HG03442 (cell line): ENCODE data around the gene SORCS2.

Experiments used
- ATAC-seq: cut with Tn5 transposase; IDR thresholded peaks from one replicate; pipeline ENCODE4 v1.9.1; 2021; ENCODE audit warnings: mild to moderate bottlenecking, moderate library complexity; ENCODE audit not compliant: unreplicated experiment

SORCS2 gene

DNA sequence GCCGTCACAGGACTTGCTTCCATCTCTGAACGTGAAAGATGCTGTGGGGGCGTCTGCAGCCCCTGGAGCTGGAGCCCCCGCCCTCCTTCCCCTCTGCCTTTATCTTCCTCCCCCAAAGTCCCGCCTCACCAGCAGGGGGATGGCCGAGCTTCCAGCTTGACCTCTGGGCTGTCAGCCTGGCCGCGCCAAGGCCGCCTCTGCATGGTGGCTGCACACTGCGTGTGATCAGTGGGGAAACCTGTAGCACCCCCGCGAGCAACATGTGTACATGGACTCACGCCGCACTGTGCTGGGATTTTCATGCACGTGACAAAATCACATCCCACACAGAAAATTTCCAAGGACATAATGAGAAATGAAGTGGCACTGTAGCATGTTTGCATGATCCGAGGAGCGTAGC is 268.9 kb downstream of the SORCS2 start:
- ATAC-seq: no peak

DNA sequence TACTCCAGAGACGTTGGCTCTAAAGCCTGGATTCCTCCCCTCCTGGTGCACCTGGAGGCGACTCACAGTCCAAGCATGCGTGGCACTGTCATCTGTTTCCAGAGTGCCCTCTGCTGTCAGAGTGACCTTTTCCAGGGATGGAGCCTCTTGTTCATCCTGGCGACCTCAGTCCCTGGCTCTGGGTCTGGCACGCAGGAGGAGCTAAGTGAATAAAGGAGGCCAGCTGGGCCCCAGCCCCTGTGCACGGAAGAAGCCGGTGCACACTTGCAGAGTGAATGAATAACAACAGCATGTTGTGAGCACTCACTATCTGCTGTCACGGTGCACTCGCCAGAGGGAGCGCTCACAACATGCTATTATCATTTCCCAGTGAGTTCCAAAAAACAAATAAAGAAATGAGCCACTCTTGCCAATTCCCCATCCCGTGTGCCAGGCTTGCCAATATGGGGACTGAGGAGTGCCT is 270.2 kb downstream of the SORCS2 start:
- ATAC-seq: no peak

DNA sequence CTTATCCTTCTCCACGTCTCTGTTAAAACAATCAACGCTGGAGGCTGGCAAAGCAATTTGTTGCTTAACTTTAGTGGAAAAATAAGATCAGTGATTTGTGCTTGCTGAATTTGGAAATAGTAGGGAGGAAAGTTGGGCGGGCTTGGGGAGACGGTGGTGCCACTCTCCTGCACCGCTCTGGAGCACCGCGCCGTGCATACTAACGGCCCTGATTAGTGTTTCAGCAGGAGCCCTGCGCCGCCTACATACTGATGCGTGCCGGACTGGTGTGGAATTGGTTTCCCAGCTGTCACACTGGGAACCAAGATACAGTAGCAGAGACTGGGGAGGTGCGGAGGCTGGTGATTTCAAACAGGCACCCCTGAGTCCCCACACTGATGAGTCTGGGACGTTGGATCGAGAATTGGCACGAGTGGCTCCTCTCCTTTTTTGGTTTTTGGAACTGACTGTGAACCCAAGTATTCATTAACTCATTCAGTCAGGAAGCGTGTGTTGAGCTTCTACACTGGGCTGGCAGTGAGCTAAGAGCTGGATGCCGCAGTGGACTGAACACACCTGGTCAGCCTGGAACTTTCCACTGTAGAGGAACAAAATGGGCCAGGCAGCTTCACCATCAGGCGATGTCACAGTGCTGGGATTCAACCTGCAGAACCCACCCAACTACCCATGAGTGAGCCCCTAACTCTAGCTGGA is 271.4 kb downstream of the SORCS2 start:
- no peak for ATAC-seq

DNA sequence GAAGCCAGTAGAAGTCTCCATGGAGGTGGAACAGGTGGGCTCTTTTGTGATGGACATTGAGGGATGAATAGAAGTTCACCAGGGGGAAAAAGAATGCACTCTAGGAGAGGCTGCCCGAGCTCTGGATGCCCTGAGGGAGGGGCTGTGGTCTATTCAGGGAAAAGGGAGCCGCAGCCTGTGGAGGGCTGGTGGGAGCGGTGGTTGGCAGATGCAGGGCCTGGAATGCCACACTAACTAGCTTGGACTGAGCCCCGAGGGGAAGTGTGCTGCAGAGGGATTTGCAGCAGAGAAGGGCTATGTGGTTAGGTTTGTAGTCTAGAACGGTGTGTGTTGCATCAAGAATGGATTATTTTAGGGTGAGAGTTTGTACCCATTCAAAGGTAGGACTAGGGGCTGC is 271.9 kb downstream of the SORCS2 start:
- no peak for ATAC-seq

DNA sequence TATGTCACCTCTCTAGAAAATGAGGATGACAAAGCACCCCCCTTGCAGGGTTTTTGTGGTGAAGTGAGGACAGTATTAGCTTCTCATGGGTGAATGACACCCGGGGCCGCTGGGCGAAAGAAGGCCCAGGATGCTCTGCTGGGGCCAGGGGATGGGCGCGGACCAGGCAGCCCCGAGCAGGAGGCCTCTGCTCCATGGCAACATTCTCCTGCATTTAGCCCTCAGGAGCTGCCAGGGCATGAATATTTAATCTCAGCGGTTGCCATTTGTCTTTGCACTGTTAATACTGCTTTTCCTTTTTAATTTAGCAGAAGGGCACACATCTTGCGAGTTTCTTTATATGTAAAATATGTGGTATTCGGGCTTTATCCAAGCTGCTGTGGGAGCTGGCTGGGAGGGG is 272.7 kb downstream of the SORCS2 start:
- no peak for ATAC-seq

DNA sequence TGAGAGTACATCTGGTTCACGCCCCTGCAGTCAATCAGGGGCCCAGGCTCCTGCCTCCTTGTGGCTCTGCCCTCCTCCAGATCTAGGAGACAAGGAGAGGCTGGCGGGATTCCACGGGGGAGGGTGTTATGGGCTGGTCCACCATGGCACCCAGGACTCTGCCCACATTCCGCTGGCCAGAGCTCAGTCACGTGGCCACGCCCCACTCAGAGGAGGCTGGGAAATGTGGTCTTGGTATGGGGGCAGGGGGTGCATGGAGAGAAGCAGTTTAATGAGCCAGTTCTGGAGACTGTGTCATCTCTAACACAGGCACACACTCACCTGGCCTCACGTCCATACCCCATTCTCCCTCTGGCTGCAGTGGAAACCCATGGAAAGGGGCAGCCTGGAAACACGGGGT is 273.9 kb downstream of the SORCS2 start:
- no peak for ATAC-seq

DNA sequence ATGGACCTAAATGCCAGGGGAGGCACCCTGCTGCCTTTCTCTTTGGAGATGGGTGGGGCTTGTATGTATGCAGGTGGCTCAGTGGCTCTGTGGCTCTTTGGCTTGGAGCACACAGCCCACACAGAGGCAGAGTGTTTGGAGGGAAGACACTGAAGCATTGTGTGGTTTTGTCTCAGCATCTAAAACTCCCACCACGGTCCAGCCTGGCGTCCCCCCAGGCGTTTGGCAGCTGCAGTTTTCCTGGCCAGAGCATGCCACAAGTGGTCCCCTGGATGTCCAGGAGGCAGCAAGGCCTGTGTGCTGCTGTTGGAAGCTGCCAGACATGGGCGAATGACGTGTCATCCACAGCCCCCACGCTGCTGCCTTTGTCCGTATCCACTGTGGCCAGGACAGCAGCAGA is 274.6 kb downstream of the SORCS2 start:
- ATAC-seq: no peak

DNA sequence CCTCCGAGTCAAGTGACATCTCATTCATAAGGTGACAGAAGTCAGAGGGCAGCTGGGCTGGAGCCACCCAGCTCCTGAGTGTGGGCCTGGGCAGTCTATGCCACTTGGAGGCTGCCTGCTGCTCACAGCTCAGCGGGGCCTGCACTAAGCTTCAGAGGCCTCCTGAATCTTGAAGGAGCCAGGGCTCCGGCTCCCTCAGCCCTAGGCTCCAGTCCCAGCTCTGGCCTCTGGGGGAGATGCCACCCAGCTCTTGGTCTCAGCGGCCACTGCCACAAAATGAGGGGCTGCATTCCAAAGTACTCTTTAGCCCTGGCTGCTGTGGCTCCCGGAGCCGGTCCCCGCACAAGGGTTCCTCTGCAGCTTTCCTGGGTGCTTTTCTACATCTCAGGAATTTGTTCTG is 275.1 kb downstream of the SORCS2 start:
- ATAC-seq: no peak

DNA sequence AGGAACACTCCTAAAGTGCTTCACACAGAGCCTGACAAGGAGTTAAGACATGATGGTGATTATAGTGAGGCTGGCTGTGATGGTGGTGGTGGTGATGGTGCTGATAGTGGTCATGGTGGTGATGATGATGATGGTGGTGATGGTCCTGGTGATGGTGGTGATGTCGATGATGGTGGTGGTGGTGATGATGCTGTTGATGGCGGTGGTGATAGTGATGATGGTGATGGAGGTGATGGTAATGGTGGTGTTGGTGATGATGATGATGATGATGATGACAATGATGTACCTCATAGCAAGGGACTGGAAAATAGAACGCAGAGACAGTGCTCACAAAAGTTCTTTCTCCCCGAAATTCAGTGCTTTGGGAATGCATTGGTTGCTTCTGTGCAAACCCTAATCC is 276.7 kb downstream of the SORCS2 start:
- ATAC-seq: no peak

DNA sequence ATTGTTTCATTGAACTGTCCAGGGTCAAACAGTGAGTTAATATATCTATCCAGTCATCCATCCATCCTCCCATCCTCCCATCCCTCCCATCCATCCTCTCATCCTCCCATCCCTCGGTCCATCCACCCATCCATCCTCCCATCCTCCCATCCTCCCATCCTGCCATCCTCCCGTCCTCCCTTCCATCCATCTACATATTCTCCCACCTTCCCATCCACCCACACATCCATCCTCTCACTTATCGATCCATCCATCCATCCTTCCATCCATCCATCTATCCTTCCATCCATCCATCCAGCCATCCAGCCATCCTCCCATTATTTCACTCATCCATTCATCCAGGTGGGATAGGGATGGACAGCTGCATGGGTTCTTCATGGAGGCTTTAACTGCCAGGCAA is 277.8 kb downstream of the SORCS2 start:
- no peak for ATAC-seq

DNA sequence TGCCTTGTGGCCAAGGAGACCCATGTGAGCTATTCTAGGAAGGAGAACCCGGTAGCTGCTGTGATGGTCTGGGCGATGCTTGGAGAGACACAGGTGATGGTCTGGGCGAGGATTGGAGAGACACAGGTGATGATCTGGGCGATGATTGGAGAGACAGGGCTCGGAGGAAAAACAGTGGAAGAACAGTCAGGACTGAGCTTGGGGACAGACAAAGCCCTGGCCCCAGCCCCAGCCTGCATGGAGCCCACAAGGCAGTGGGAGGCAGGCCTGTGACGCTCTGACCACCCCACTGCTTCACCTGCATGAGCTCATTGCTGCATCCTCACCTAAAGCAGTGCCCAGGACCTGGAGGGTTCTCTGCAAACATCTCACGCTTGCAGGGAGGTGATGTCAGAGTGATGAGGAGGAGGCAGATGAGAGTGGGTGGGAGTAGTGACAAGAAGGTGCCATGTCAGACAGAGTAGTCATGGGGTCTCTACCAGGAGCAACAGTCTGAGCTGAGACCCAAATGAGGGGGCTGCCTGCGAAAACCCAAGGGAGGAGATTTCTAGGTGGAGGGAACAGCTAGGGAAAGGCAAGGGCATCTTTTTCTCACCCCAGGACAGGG is 278.3 kb downstream of the SORCS2 start:
- no peak for ATAC-seq

DNA sequence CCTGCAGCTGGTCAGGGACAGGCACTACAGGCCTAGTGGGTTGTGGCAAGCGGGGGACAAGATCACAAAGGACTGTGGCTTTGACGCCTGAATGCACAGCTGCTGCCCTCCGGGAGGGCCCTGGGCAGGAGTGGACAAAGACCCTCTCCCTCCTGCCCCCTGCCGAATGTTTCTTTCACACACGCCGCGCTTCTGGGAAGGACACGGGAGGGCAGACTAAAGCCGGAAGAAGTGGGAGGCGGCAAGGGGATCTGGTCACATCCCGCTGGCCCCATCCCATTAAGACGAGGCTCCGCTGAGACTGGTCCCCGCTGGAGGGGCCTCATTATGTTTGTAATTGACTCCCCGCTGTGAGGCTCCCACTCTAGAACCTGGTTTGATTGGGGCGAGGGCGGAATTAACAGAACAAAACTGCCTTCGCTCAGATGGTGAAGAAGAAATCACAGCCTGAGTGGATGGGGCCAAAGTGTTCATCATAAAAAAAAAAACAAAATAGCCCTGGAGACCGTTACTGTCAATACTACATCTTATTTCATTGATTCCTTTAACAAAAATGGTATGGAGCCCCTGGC is 280.2 kb downstream of the SORCS2 start:
- no peak for ATAC-seq

DNA sequence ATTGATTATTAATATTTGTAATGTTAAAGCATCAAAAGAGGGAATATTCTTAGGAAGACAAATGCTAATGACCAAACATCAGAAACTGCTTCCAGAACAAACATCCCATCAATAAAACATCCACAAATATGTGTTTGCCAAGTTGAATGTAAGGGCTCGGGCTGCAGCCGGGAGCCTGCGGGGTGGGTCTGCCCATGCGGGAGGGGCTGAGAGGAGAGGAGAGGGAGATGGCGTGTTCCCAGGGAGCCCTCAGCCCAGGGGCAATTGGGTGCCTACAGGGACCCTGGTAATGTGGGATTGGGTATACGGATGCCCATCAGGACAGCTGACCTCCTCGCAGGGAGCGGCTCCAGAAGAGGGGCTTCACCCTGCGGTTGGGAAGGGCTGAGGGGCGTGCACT is 280.7 kb downstream of the SORCS2 start:
- ATAC-seq: no peak

DNA sequence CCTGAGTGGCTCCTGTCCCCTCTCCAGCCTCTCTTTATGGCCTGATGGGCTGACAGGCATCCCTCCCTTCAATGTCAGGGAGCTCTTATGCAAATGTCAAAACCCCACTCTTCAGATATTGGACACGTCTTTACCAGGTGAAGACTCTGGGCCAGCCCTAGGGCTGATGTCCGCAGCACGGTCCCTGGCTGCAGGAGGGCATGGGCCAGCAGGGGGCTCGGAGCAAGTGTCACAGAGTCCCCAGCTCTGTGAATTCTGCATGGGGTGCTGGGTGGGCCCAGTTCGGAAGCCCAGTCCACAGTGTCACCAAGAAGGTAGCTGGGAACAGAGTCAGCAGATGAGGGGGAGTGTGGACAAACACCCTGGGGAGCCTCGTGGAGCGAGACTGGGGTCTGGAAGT is 282.0 kb downstream of the SORCS2 start:
- ATAC-seq: no peak

DNA sequence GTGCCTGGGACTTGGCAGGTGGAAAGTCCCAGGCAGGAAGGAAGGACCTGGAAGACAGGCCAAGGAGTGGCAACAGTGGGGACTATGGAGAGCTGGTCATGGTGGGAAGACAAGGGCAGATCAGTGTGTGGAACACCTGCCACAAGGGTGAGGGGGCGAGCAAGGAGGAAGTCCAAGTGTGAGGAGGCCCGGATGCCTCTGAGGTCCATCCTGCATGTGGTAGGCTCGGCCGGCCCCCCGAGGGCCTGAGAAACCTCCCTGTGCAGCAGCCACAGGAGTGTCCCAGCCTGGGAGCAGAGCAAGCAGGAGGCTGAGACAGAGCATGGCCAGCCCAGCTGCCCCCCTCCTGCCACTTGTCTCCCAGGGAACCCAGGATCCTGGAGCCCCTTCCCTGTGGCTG is 282.9 kb downstream of the SORCS2 start:
- no peak for ATAC-seq

DNA sequence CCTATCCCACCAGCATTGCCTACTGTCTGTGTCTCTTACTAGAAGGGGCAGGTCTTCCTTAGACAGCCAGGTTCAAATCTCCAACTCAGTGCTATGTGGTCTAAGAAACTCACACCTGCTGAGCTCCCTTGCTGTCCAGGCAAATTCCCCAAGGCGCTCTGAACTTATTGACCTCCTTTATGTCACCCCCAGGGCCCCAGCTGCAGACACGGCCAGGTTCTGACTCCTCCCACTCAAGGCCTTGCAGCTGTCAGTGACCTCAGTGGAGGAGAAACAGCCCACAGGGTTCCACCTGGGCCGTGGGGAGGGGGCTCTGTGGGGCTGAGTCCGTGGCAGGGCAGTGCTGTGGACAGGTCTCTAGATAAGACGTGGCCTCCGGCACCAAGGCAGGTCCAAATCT is 284.5 kb downstream of the SORCS2 start:
- ATAC-seq: no peak

DNA sequence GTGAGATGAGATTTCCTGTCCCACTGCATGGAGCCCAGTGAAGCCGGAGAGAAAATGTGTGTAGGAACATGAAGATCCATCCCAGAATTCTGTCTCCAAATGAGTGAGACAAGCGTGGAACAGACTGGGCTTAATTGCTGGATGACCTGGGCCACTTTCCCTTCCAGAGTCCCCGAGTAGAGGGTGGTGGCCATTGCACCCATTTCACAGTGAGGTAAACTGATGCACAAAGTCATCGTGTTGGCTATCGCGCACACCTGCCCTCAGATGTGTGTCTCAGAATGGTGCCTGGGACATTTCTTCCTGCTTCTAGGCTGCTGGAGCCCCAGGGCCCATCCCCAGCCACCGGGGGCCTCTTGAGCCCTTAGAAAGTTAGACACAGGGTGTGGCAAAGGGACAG is 285.4 kb downstream of the SORCS2 start:
- ATAC-seq: no peak

DNA sequence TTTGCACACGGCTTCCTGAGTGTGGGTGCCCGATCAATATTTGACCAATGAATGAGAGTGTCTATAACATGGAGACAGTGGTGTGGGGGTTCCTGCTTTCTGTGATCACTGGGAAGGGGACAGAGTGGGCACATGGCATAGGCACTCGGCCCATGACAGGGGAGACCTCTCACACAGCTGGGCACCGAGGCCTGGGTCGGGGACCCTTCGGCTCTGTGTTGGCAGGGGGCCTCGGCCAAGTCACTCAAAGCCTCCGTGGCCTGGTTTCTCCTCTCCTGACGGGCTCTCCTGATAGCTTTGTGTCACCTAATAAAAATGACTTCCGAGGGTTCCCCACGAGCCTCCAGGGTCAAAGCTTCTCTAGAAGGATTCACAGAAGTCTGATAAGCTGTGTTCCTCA is 286.3 kb downstream of the SORCS2 start:
- ATAC-seq: no peak

DNA sequence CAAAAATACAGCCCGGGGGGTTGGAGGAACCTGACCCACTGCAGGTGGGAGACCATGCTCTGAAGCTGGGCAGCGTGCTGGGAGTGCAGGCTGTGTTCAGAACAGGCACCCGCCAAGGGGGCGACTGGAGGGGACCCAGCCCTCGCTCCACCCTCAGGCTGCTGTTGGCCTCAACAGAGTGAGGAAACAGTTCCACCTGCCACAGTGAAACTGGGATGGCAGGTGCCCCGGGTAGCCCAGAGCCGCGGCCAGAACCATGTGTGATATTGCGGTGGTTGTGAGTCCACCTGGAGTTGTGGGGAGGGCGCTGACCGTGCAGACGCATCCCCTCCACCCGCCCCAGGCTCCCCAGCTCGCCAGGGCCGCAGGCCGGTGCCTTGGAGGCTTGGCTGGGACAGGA is 288.1 kb downstream of the SORCS2 start:
- no peak for ATAC-seq

DNA sequence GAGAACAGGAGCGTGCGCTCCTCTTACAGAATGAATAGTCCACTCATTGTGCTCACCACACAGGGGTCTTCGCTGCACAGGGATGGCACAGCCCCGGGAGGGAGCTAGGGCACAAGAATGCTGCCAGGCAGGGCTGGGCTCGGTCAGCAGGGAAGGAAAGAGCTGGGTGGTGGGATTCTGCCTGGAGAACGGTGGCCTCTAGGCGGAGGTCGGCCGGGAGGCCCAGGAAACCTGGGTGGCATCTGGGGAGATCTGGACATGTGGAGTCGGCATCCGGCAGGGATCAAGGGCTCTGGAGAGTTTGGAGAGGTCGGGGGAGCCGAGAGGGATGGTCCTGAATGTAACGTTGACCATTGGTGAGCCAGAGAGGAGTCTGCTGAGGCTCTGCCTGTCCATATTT is 288.9 kb downstream of the SORCS2 start:
- ATAC-seq: no peak

DNA sequence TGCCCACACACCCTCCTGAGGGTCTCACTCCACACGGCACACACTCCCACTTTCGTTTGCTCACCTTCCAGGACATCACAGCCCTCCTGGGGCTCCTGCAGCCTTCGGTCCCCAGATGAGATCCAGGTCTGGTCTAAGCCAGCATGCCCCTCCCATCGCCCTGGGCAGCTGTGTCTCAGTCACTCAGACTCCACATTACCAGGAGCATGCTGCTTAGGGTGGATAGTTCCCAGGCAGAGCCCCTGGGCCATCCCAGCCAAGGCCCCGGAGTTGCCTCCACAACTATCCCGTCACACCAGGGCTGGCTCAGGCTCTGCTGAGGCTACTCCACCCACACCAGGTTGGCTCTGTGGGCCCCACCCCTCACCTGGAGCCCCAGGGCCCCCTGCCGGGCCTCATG is 292.8 kb downstream of the SORCS2 start:
- no peak for ATAC-seq

DNA sequence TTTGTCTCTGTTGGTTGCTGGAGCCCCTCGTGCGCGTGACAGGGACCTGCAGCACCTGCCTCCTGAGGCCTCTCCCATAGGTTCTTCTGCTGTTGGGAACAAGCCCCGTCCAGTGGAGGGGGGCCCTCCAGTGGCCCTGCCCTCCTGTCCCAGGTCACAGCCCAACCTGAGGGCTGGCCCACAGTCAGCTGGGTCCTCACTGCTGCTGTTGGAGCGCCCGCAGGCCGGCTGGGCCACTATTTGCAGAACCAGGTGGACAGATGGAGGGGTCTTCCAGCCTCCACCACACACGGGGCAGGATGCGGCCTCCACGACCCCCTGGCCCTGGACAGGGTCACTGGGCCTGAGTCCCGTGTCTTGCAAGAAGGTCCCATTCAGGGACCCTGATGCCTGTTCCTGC is 293.8 kb downstream of the SORCS2 start:
- ATAC-seq: no peak

DNA sequence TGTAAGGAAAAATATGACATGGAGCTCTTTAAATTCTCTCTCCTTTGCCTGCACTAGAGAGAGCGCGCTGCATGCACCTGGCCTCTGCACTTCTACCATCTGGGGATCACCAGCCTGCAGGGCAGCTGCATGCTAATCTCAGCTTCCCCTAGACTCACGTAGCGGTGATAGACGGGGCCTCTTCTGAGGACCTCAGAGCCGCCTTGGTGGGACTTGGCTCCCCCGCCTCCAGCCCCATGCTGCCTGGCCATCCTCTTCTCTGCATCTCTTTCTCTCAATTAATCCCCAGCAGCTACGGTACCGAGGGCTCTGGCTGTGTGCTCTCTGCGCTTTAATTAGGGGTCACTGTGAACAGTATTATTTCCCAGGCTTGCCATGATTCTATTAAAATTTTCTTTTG is 295.2 kb downstream of the SORCS2 start:
- ATAC-seq: no peak
